Loucy (cell line): Measurements from ENCODE around the gene DOCK9.

ENCODE experiments used
- CTCF ChIP-seq: fragments of 200-600 bp; sonication (generic); conservative IDR thresholded peaks from 2 replicates; pipeline ENCODE4 v1.5.1; 2014; ENCODE audit warnings: mild to moderate bottlenecking, antibody characterized with exemption, low read length
- EZH2phosphoT487 ChIP-seq: fragments of 200-600 bp; IDR thresholded peaks from 2 replicates; pipeline ENCODE4 v1.6.1; 2018; ENCODE audit warnings: antibody characterized with exemption, mild to moderate bottlenecking, moderate library complexity, borderline replicate concordance

- TF ChIP-seq CTCF (no peak), EZH2phosphoT487 (no peak)
Measured at GRCh38 chr13:98879127-98879520, 98.7 kb downstream of the DOCK9 start.
